HG02610 (cell line): ENCODE results near the gene TSPAN32.

Experiments used
- ATAC-seq: cut with Tn5 transposase; IDR thresholded peaks from one replicate; pipeline ENCODE4 v1.9.1; 2021; ENCODE audit warnings: mild to moderate bottlenecking, moderate library complexity; ENCODE audit not compliant: unreplicated experiment

Gene TSPAN32

DNA sequence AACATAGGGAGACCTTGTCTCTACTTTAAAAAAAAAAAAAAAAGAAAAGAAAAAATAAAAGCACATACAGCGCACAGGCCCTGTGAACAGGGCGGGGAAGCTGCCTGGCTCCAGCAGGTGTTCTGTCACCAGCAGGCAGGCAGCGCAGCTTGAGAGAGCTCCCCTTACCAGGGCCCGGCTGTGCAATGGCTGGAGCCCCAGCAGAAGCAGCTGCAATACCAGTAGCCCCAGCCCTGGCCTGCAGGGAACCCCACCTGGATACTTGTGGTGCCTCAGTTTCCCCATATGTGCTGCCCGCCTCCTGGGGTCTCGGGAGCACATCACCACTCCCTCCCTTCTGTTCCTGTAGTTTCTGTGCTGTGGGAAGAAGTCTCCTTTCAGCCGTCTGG, 12.3 kb downstream of the TSPAN32 start:
- no peak for ATAC-seq

DNA sequence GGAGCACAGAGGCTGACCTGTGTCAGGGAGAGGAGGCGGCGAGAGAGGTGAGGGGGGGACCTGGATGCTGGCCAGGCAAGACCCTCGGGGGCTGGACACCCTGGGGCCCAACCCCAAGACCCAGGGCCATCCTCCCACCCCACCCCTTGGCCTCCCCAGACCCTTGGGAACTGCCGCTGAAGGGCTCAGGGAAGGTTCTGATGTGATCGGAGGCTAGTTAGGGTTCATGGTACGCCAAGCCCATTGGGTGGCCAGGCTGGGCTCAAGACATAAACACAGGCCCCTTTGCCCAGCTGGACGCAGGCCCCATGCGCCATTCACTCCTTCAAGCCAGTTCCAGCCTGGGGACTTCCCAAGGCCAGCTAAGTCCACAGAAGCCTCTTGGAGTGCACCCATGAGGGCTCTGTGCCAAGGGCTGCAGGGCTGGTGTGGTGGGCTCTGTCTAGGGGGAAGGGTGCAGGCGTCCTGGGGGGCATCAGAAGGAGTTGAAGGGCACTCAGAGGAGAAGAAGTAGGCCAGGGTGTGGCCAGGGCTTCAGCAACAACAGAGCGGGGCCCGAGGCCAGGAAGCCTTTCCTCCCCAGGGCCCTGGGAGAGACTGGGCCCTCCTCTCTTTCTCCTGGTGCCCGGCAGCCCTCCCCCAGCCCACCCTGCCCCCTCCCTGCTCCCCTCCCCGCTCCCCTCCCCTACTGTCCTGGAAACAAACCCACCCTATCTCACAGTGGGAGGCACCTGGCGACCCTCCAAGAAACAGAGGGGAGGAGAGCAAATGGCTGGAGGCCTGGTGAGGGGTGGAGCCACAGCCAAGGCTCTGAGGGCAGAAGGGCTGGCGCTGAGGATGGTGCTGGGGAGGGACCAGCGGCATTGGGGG, 12.9 kb downstream of the TSPAN32 start:
- ATAC-seq: no peak

GRCh38 chr11:2315395-2316168, 13.8 kb downstream of the TSPAN32 start:
- ATAC-seq: no peak

GRCh38 chr11:2316169-2316962, 14.6 kb downstream of the TSPAN32 start:
- no peak for ATAC-seq

DNA sequence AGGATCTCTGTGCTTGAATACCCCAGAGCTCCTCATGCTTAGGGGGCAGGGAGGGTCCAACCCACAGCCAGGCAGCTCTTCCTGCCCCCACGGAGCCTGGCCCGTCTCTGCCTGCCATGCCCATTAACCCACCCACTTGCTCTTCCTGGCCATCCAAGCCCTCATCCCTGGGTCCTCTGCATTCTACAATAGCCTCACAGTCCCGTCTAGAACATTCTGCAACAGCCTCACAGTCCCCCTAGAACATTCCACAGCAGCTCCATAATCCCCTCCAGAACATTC, 15.1 kb downstream of the TSPAN32 start:
- no peak for ATAC-seq

- ATAC-seq: no peak
Measured at GRCh38 chr11:2317354-2318050, 15.7 kb downstream of the TSPAN32 start.

GRCh38 chr11:2318123-2318522, 16.3 kb downstream of the TSPAN32 start:
- no peak for ATAC-seq

DNA sequence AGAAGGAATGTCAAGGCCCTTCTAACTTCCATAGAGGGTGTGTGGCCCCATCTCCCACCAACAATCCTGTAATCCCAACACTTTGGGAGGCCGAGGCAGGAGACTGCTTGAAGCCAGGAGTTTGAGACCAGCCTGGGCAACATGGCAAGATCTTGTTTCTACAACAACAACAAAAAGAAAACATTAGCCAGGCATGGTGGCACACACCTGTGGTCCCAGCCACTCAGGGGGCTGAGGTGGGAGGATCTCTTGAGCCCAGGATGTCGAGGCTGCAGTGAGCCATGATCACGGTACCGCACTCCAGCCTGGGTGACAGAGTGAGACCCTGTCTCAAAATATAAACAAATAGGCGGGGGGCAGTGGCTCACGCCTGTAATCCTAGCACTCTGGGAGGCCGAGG, 16.9 kb downstream of the TSPAN32 start:
- no peak for ATAC-seq

DNA sequence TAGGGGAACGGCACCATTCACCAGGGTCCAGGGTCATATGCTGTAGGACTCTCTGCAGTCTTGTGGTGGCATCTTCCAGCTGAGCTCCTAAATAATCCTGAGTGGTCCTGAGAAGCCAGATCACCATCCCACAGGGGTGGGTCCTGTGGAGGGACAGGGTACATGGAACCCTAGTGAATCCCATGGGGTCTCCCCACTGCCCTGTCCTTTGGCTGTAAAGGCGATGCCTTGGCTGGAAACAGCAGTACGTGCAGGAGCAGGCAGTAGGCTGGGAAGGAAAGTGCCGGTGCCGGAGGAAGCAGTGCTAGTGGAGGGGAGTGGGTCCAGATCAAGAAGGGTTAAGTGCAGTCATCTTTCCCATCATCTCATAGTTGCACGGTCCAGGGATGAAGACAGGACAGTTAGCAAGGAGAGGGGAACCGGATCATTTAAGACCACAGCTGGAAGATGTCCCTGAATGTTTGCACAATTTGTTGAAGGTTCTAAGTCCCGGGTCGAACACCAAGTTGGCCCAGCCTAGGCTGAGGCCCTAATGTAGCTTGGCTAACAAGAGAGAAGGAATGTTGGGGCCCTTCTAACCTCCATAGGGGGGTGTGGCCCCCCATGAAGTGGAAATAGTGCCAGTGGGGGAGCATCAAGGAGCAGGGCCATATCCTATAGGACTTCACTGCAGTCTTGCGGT, 18.1 kb downstream of the TSPAN32 start:
- ATAC-seq: no peak

DNA sequence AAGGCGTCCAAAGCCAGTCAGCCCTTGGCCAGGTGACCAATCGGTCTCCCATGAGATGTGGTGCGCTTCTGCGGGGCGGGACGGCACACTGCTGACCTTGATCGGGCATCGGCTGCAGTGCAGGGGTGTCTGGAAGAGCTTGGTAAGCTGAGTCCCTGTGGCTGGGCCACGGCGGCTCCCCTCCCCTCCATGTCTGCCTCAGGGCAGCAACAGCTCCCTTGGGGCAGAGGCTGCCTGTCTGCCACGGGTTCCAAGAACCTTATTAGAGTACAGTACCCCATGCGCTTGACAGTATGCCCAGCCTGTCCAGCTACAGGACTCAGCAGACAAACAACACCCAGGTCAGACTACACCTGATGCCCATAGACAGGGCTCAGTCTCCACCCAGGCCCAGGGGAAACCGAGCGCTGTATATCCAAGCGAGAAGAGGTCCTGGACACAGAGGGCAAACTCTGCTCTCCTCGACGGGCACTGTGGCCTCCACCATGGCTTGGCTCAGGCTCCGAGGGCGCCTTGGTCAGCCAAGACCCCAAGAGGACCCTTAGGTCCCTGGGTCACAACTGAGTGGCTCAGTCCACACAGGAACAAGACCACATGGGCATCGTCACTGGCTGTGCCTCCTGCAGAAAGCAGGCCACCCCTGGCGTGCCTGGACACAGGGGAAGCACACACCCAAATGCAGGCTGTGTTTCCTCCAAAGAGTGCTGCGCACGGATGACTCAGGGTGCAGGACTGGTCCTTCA, 18.9 kb downstream of the TSPAN32 start:
- ATAC-seq: no peak

DNA sequence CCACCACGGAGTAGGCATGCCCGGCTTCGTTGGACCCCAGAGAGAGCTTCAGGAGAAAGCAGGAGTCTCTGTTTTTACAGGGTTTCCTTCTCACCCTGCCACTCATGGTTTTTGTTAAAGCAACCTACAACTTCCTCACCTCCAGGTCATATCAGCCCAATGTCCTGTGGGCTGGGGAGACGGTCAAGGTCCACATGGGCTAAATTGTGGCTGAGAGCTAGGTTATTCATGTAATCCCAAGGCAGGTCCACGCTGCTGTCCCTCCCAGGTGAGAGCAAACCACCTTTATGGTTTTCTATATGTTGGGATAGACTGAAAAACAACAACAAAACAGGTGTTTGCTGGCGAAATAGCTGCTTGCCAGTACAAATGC, 19.5 kb downstream of the TSPAN32 start:
- ATAC-seq: no peak

GRCh38 chr11:2325123-2325522, 23.3 kb downstream of the TSPAN32 start:
- ATAC-seq: no peak

GRCh38 chr11:2325719-2326118, 23.9 kb downstream of the TSPAN32 start:
- no peak for ATAC-seq

DNA sequence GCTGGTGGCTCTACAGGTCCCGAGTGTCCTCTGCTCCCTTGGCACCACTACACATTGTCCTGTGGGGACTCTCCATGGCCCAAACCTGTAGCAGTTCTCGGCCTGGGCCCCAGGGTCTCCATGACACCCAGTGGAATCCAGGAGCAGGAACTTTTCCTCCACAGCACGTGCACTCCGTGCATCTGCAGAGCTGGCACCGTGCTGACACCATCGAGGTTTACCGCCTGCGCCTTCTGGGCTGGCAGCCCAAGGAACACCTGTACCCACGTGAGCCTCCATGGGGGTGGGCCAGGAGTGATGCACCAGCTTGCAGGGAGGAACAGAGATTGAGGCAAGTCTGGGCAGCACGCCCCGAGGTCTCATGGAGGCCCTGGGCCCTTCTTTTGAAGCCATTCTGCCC, 25.2 kb downstream of the TSPAN32 start:
- no peak for ATAC-seq

DNA sequence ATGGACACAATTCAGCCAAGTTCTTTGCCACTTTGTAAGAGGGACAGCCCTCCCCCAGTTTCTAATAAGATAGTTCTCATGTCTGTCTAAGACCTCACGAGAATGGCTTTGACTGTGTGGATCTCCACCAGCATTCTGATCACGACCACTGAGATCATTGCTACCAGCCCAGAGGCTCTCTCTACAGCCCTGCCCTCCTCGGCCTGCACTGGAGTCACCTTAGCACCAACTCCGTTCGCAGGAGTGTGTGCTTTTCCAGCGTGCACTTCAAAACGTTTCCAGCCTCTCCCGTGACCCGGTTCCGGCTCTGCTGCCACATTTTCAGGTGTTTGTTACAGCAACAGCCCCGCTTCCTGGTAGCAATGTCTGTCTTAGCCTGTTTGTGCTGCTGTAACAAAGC, 26.2 kb downstream of the TSPAN32 start:
- ATAC-seq: no peak

- no peak for ATAC-seq
Measured at GRCh38 chr11:2328656-2329354, 27.0 kb downstream of the TSPAN32 start.

GRCh38 chr11:2329551-2329950, 27.7 kb downstream of the TSPAN32 start:
- no peak for ATAC-seq

- no peak for ATAC-seq
Measured at GRCh38 chr11:2330696-2331095, 28.9 kb downstream of the TSPAN32 start.

GRCh38 chr11:2331404-2331803, 29.6 kb downstream of the TSPAN32 start:
- no peak for ATAC-seq
